ENCODE measurements around the gene ZFPL1.

Gene ZFPL1

DNA sequence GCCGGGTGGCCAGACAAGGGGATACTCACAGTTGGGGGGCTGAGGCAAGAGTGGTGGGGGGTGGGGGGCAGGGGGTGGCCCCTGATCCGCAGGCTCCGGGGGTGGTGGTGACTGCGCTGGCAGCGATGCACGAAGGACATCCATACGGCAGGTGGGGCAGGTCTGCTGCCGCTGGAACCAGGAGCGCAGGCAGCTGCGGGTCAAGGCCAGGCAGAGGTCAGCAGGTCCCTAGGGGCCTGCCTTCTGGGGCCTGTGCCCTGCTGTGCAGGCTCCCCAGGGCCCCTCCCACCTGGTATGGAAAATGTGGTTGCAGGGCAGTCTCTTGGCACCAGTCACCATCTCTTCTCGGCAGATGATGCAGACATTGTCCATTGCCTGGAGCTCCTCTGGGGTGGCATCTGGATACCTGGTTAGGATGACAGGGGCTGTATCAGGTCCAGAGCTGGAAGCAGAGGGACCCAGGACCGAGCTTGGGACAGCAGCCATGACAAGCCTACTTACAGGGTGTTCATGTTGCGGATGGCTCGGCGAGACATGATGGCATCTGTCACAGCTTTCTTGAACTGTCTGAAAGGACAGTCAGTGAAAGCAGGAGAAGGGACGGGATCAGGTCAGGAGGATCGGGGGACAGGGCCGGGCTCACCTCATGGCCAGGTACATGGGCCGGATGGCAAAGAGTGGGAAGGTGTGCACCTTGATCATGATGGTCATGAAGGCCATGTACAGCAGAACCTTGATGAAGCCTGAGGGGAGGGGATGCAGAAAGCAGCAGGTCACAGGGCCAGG lies 46.8 kb downstream of the ZFPL1 start:
- no peak for DNase-seq

DNA sequence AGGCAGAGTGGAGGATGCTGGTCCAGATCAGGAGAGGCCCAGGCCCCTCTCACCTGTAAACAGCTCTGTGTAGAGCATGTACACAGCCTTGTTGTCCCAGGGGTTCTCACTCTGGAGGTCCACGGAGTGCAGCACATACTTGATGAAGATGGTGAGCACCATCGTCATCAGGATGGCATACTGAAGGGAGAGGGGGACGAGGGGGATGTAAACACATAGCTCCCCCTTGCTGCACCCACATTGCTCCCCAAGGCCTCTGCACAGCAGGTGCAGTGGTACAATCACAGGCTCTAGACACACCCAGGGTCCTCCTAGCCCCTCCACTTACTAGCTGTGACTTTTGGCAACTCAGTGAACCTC lies 47.4 kb downstream of the ZFPL1 start:
- no peak for DNase-seq

DNA sequence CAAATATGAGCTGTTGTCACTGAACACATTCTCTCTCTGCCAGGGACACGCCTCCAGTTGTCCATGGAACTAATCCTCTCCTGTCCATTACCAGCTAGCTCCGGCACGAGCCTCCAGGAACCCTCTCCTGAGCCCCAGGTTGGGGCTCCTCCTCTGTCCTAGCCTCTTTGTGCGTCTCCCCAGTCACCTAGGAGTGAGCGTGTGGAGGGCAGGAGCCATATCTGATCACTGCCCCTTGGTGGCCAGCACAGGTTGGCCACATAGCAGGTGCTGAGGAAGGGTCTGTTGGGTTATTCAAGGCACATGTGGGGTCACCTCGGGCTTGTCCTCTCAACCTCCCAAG lies 47.8 kb downstream of the ZFPL1 start:
- DNase-seq, result no peak

DNA sequence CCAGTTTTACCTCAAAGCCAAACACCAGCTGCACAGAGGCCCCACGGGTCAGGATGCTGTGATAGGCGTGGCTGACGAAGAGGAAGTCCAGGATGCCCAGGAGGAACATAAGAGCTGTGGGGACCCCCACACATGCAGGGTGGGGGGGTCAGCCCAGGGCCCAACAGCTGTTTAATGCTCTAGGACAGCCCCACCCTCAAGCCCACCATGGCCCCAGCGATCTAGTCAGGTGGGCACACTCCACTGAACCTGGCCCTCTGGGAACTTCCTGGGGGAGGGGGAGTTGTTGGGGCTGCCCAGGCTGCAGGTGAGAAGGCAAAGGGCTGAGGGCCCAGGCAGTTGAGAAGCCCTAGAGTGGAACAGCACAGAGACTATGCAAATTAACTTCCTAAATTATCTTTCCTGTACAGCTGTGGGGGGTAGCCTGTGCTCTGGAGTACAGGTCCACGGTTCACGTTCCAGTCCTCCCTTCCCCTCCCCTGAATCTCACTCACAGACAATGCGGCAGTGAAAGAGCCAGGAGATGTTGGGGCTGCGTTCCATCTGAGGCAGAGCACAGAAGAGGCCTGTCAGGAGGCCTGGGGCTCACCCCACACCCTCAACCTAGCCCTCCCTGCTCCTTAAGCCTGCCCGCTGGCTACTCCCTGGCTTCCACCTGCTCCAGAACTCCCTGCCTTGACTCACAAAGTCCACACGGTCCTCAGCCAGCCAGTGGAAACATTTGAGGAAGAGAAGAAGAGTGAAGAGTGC lies 48.4 kb downstream of the ZFPL1 start:
- DNase-seq, result no peak

DNA sequence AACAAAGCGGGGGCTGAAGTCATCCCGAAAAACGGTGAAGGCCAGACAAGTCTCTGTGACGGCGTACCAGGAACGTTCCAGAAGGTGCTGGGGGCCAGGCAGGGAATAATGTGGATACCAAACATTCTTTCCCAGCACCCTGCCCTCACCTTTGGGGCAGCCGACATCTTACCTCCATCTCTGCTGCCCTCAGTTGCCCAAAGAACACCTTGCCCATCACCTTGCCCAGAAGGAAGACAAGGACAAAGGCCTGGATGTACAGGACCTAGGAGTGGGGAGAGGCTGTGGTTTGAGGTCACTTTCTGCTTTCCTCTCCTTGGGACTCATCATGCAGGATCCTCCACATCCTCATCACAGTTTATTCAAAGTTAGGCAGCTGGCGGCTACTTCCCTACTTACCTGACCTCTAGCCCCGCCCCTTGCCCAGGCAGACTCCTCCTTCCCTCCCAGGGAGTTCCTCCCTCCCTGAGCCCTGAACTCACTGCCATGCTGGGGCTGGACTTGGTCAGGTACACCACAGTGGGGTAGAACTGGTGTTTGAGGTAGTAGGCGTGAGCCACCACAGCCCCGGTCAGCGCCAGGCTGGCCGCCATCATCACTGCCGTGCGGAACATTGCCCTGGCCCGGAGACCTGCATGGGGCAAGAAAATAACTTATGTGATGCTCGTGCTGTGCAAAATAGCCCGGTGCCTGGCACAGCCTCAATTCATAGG lies 49.1 kb downstream of the ZFPL1 start:
- no peak for DNase-seq

DNA sequence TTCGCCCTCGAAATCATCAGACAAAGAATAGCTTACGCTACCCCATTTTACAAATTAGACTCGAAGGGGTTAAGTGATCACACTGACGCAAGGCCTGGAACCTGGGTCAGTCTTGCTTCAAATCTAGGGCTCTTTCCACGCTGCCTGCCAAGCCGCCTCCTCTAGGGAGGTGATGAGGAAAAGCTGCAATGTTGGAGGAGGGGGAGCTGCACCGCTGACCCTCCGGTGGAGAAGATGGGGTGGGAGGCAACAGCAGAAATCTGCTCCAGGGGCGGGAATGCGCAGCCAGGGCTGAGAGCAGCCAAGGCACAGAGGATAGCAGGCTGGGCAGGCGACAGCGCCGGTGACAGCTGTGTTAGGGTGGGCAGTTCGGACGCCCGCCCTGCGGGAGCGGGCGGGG lies 49.7 kb downstream of the ZFPL1 start:
- no peak for DNase-seq

DNA sequence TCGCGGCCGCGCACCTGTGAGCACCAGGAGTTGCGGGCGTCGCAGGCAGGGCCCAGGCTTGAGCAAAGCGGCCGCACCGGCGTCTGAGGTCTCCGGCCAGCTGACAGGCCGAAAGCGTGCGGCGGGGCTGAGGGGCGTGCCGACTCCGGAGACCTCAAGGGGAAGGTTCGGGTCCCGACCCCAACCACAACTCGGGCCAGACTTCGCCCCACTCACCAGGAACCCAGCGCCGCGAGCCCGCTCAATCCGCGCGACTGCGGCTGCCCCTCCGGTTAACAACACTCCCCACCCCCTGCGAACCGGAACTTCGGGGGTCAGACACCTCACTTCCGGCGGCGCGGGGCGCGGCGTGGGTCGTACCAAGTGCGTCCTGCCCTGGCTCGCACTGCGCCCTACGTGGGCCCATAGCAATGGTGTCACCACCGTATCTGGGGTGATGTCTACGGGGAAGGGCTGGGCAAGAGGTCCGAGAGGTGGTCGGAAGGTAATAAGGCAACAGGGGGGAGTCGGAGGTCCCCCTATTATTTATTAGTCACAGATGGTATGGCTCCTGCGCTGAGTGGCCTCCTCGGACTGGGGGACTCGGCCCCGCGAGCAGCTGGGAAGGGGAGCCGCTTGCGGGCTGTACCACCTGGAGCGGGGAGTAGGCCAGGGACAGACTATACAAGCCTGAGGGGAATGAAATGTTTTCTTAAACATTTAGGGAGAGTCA lies 50.4 kb downstream of the ZFPL1 start, which contains the start of gene SYVN1:
SYVN1 (minus strand) TSS at position 280 of the 712 bp plus-strand sequence. CDS start 918 bp downstream, outside the sequence.
- peak; percentile 92 for DNase-seq

DNA sequence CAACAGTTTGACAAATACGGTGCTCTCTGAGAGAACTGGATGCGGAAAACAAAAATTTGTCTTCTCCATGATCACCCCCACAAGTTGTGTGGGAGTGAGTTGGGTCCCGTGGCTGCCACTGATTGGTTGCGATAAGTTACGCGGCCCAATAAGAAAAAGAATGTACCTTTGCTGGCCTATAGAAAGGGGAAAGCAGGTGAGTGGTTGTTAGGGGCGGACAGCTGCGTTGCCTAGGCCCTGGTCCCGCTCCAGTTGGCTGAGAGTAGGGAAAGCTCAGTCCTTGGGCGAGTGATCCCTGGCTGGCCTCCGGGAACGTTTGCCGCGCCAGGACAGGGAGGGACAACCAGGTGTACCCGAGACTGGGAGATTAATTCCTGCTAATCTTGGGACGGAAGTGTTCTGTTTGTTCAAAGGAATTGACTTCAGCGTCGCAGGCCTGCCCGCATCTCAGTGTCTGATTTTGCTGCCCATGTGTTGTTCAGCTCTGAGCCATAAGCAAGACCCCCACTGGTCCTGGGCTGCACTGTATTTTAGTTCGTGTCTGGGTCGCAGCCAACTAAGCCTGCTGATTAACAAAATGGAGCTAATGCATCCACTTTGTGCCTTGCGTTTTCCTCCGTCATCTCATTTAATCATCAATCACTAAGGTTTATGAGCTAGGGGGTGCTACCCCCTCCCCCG lies 51.1 kb downstream of the ZFPL1 start:
- DNase-seq, result peak; percentile 97

DNA sequence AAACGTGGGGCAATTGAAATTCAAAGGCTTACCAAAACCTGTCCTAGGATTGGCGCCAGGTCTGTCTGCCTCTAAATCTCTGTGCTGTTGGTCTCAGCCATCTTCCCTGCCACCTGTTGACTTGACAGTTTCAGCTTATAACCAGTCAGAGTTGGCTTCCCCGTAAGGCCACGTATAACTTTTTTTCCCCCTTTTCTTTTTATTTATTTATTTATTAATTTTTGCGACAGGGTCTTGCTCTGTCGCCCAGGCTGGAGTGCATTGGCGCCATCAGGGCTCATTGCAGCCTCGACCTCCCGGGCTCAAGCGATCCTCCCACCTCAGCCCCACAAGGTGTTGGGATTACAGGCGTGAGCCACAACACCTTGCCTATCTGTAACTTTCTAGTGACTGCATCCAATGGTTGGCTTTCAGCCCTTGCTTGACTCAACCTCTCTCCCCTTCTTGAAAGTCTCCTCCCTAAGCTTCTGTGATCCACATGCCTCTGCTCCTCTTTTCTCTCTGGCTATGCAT lies 51.7 kb downstream of the ZFPL1 start:
- DNase-seq, result no peak

DNA sequence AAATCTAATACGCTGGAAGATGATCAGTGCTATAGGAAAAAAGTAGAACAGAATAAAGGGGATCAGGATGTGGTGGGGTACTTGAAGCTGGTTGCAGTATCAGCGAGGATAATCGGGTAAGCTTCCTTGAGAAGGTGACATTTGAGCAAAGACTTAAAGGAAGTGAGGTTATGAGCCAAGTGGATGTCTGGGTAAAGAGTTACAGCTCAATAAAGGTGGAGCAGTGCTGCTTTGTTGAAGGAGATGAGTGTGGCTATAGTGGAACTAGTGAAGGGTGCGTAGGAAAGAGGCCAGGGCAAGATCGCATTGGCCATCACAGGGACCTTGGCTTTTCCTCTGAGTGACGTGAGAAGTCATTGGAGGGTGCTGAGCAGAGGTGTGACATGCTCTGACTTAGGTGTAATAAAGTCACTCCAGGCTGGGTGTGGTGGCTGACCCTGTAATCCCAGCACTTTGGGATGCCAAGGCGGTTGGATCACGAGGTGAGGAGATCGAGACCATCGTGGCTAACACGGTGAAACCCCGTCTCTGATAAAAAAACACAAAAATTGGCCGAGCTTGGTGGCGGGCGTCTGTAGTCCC lies 52.6 kb downstream of the ZFPL1 start:
- DNase-seq, result no peak

Measured in NCI-H2171 treated with DMSO at 0.1 percent for 48 hours (cell line).